Activated CD4-positive, alpha-beta memory T cell treated with anti-CD3 and anti-CD28 coated beads, Interleukin-2, amount 10 ng/mL, durations not matched to agents 7 days and 5 days (primary cell): ENCODE measurements around the gene BRD1. TPM values are rescaled to one million over a fixed set of nuclear protein-coding genes. Genes with fewer than 3 reads are reported as not detected.

Experiments used
- CTCF ChIA-PET: fragments of 350-600 bp; sonication (Branson Sonifier 250); formaldehyde crosslinking; loops from one replicate; lab custom pipeline; 2021; ENCODE audit warnings: antibody characterized with exemption, inconsistent platforms; lab: Charles Lee
- POLR2A ChIA-PET: fragments of 350-600 bp; sonication (Branson Sonifier 250); formaldehyde crosslinking; loops from one replicate; lab custom pipeline; 2021; ENCODE audit warnings: antibody characterized with exemption; lab: Charles Lee
- DNase-seq: peaks from one replicate; pipeline ENCODE4 v3.0.0-alpha.2; 2020
- H3K27ac Mint-ChIP-seq: one replicate; pipeline ENCODE4 v1.8.0; 2021; ENCODE audit warnings: mild to moderate bottlenecking, mixed read lengths
- H3K27me3 Mint-ChIP-seq: one replicate; pipeline ENCODE4 v1.8.0; 2021; ENCODE audit warnings: mixed read lengths
- H3K36me3 Mint-ChIP-seq: one replicate; pipeline ENCODE4 v1.8.0; 2021; ENCODE audit warnings: low read depth, mixed read lengths
- H3K4me1 Mint-ChIP-seq: one replicate; pipeline ENCODE4 v1.8.0; 2021; ENCODE audit warnings: mixed read lengths
- H3K4me3 Mint-ChIP-seq: one replicate; pipeline ENCODE4 v1.8.0; 2021; ENCODE audit warnings: mild to moderate bottlenecking, mixed read lengths
- H3K9me3 Mint-ChIP-seq: one replicate; pipeline ENCODE4 v1.8.0; 2021; ENCODE audit warnings: mixed read lengths
- total RNA-seq, 2 experiments: library from RNA; stranded (reverse); gene quantifications; one replicate each; pipeline ENCODE4 v1.2.3, GENCODE V29; 2021

BRD1 gene
- 10 to 100 TPM; 54.7 to 55.4 TPM for total RNA-seq

GRCh38 chr22:49827853-49828598, at the start of gene BRD1:
Gene BRD1, minus strand, starts transcription at chr22:49827873. Its CDS starts 3,556 bp downstream, at chr22:49824317.
- peak within 1 kb of the TSS; percentile 92 for H3K4me3 Mint-ChIP-seq
- peaks cover 39% of the 10 kb centered on the region for H3K36me3 Mint-ChIP-seq
- H3K4me1 Mint-ChIP-seq, result peaks cover 61% of the 10 kb centered on the region
- POLR2A ChIA-PET, result interaction anchor here (2.2 to 2.7 kb wide), 3 partner anchors 11 to 26 kb away, joined by 13 to 28 read pairs (median 16); partner anchors contain the start of gene ZBED4
- H3K9me3 Mint-ChIP-seq, result no peaks in the 10 kb centered on the region
- DNase-seq, result peak; percentile 68
- peak within 1 kb of the TSS; percentile 99 for H3K27ac Mint-ChIP-seq
- CTCF ChIA-PET, result interaction anchor here (1.0 kb wide), 1 partner anchor 10 kb away, joined by 3 read pairs; no protein-coding TSS in a partner anchor
- no peaks in the 10 kb centered on the region for H3K27me3 Mint-ChIP-seq

DNA sequence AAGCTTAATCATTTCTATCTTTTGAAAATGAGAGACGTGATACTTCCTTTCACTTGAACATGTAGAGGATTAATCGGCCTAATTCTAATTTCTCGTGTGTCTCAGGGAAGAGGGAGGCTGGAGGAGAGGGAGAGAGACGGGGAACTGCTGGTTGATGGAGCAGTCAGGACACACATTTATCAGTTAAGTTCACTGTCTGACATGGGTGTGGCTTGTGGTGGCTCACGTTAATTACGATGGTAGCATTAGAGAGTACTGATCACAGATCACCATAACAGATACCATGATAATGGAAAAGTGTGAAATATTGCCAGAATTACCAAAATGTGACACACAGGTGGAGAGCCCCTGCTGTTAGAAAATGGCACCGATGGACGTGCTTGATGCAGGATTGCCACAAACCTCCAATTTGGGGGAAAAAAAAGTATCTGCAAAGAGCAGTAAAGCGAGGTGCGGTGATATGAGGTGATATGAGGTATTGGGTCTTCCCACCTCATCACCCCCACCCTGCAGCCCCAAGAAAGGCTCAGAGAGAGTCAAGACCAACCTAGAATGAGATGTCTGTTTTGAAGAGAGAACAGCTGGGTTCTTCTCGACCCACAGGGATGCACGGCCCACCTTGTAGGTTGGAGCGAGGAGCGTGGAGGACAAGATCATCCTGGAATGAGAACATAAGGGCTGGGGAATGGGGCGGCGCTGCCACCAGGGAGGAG, 45.7 kb upstream of the BRD1 start:
- no peak for DNase-seq
- peaks cover 16% of the 10 kb centered on the region for H3K9me3 Mint-ChIP-seq
- ChIA-PET CTCF (interaction anchor here (1.1 kb wide), 1 partner anchor 106 kb away, joined by 3 read pairs; no protein-coding TSS in a partner anchor), POLR2A (no interaction called here)
- no peak overlapping the region for H3K4me3 Mint-ChIP-seq
- no peaks in the 10 kb centered on the region for H3K27me3 Mint-ChIP-seq
- peaks cover 60% of the 10 kb centered on the region for H3K36me3 Mint-ChIP-seq
- H3K27ac Mint-ChIP-seq, result no peak overlapping the region
- peaks cover 35% of the 10 kb centered on the region for H3K4me1 Mint-ChIP-seq

DNA sequence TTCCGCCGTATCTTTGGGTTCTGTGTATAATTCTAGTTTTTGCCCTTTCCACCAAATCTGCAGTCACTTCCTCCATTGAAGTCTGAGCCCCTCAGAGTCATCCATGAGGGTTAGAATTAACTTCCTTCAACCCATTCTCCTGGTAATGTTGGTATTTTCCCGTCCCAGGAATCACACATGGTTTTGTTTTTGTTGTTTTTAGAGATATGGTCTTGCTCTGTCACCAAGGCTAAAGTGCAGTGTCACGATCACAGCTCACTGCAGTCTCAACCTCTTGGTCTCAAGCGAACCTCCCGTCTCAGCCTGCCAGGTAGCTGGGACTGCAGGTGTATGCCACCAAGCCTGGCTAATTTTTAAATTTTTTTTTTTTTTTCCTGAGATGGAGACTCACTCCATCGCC, 44.7 kb upstream of the BRD1 start:
- H3K4me1 Mint-ChIP-seq, result peaks cover 43% of the 10 kb centered on the region
- no peak overlapping the region for H3K27ac Mint-ChIP-seq
- ChIA-PET POLR2A (no interaction called here), CTCF (no interaction called here)
- H3K36me3 Mint-ChIP-seq, result peaks cover 63% of the 10 kb centered on the region
- H3K27me3 Mint-ChIP-seq, result no peaks in the 10 kb centered on the region
- peaks cover 16% of the 10 kb centered on the region for H3K9me3 Mint-ChIP-seq
- no peak for DNase-seq
- no peak overlapping the region for H3K4me3 Mint-ChIP-seq

GRCh38 chr22:49871482-49871881, 43.8 kb upstream of the BRD1 start:
- Mint-ChIP-seq H3K4me3 (no peak overlapping the region), H3K36me3 (peaks cover 66% of the 10 kb centered on the region), H3K27me3 (no peaks in the 10 kb centered on the region), H3K9me3 (peaks cover 23% of the 10 kb centered on the region), H3K4me1 (peaks cover 52% of the 10 kb centered on the region), H3K27ac (no peak overlapping the region)
- CTCF ChIA-PET, result interaction anchor here (1.7 kb wide), 1 partner anchor 104 kb away, joined by 4 read pairs; no protein-coding TSS in a partner anchor
- DNase-seq, result no peak
- POLR2A ChIA-PET, result interaction anchor here (1.3 to 2.5 kb wide), 3 partner anchors 9 to 33 kb away, joined by 5 to 10 read pairs (median 8); no protein-coding TSS in a partner anchor

- no peaks in the 10 kb centered on the region for H3K27me3 Mint-ChIP-seq
- peak; percentile 34 for DNase-seq
- H3K4me3 Mint-ChIP-seq, result peak overlapping the region; percentile 9
- ChIA-PET POLR2A (interaction anchor here (0.8 to 2.5 kb wide), 4 partner anchors 11 to 102 kb away, joined by 3 to 10 read pairs (median 6); no protein-coding TSS in a partner anchor), CTCF (interaction anchor here (1.7 kb wide), 2 partner anchors 23 to 103 kb away, joined by 4 read pairs; no protein-coding TSS in a partner anchor)
- H3K36me3 Mint-ChIP-seq, result peaks cover 67% of the 10 kb centered on the region
- H3K27ac Mint-ChIP-seq, result peak overlapping the region; percentile 17
- peaks cover 61% of the 10 kb centered on the region for H3K4me1 Mint-ChIP-seq
- H3K9me3 Mint-ChIP-seq, result peaks cover 34% of the 10 kb centered on the region
Observed at GRCh38 chr22:49869845-49870712, 42.4 kb upstream of the BRD1 start.

GRCh38 chr22:49869086-49869830, 41.6 kb upstream of the BRD1 start:
- peaks cover 34% of the 10 kb centered on the region for H3K9me3 Mint-ChIP-seq
- no peak overlapping the region for H3K4me3 Mint-ChIP-seq

DNA sequence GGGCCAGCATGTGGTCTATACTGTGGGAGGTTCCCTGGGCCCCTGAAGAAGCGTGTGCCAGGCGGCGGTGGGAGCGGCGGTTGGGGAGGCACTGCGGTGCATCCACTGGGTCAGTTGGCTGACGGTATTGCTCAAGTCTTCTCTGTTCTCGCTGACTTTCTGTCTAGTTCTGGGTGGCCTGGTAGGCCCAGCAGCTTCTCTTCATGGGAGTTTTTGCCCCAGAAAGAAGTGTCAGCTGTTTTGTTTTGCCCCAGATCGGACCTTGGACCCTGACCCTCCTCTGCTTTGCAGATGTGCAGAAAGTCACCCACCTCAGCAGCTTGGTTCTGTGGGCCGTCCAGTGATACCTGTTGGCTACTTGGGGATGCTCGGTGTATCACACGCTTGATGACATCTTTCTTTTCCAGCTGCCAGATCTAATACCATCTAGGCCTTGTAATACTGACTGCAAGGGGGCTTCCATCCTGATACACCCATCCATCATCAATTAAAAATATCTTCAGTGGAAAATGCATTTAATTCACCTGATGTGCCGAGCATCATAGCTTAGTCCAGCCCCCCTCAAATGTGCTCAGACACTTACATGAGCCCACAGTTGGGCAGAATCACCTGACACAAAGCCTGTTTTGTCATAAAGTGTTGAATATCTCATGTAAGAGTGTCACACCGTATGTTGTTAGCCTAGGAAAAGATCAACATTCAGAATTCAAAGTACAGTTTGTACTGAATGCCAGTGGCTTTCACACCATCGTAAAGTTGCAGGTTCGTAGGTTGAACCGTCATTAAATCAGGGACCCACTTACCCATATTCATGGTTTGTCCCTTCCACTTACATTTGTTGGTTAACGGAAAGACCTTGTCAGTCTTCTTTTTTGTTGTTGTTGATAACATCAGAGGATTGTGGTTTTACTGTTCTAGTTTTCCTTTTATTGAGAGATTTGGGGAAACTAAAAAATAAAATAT, 39.9 kb upstream of the BRD1 start:
- Mint-ChIP-seq H3K27me3 (no peaks in the 10 kb centered on the region), H3K36me3 (peaks cover 59% of the 10 kb centered on the region), H3K27ac (peak overlapping the region; percentile 77), H3K4me3 (no peak overlapping the region), H3K9me3 (peaks cover 34% of the 10 kb centered on the region), H3K4me1 (peaks cover 70% of the 10 kb centered on the region)
- CTCF ChIA-PET, result interaction anchor here (1.9 kb wide), 1 partner anchor 29 kb away, joined by 6 read pairs; no protein-coding TSS in a partner anchor
- POLR2A ChIA-PET, result interaction anchor here (0.8 to 3.2 kb wide), 11 partner anchors 11 to 100 kb away, joined by 3 to 18 read pairs (median 3); partner anchors contain the start of gene PIM3
- DNase-seq, result no peak

More at GRCh38 chr22:49869086-49869830, 41.6 kb upstream of the BRD1 start:
- H3K36me3 Mint-ChIP-seq, result peaks cover 65% of the 10 kb centered on the region
- peak overlapping the region; percentile 55 for H3K27ac Mint-ChIP-seq
- ChIA-PET POLR2A (interaction anchor here (2.5 to 3.2 kb wide), 2 partner anchors 11 to 14 kb away, joined by 10 to 18 read pairs; no protein-coding TSS in a partner anchor), CTCF (interaction anchor here (1.7 to 1.9 kb wide), 2 partner anchors 24 to 31 kb away, joined by 4 to 6 read pairs; no protein-coding TSS in a partner anchor)
- H3K27me3 Mint-ChIP-seq, result no peaks in the 10 kb centered on the region
- H3K4me1 Mint-ChIP-seq, result peaks cover 62% of the 10 kb centered on the region
- no peak for DNase-seq

- DNase-seq, result no peak
- H3K36me3 Mint-ChIP-seq, result peaks cover 59% of the 10 kb centered on the region
- peaks cover 34% of the 10 kb centered on the region for H3K9me3 Mint-ChIP-seq
- H3K27ac Mint-ChIP-seq, result no peak overlapping the region
- no peak overlapping the region for H3K4me3 Mint-ChIP-seq
- H3K4me1 Mint-ChIP-seq, result peaks cover 74% of the 10 kb centered on the region
- ChIA-PET POLR2A (interaction anchor here (1.3 to 3.2 kb wide), 3 partner anchors 11 to 40 kb away, joined by 3 to 18 read pairs (median 3); no protein-coding TSS in a partner anchor), CTCF (no interaction called here)
- no peaks in the 10 kb centered on the region for H3K27me3 Mint-ChIP-seq
Observed at GRCh38 chr22:49866646-49867045, 39.0 kb upstream of the BRD1 start.

DNA sequence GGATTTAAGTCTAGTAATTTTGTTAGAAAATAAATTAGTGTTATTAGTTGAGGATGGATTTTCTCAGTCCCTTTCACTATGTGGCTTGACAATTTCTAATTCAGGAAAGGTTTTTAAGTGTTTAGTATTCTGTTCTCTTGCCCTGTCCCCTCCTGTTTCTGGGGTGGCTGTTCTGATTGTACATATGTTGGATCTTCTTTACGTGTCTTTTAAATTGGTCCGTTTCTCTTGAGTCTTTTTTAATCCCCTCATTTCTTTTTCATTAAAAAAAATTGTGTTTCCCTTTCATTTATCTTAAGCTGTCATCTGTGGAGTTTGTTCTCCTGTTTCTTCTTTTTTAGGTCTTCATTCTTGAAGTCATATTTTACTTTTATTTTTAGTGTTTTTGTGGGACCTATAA, 38.5 kb upstream of the BRD1 start:
- Mint-ChIP-seq H3K27me3 (no peaks in the 10 kb centered on the region), H3K9me3 (peaks cover 34% of the 10 kb centered on the region), H3K4me1 (peaks cover 76% of the 10 kb centered on the region), H3K27ac (no peak overlapping the region), H3K4me3 (no peak overlapping the region), H3K36me3 (peaks cover 59% of the 10 kb centered on the region)
- POLR2A ChIA-PET, result interaction anchor here (1.3 to 3.2 kb wide), 2 partner anchors 11 to 40 kb away, joined by 3 to 18 read pairs; no protein-coding TSS in a partner anchor
- CTCF ChIA-PET, result no interaction called here
- no peak for DNase-seq

DNA sequence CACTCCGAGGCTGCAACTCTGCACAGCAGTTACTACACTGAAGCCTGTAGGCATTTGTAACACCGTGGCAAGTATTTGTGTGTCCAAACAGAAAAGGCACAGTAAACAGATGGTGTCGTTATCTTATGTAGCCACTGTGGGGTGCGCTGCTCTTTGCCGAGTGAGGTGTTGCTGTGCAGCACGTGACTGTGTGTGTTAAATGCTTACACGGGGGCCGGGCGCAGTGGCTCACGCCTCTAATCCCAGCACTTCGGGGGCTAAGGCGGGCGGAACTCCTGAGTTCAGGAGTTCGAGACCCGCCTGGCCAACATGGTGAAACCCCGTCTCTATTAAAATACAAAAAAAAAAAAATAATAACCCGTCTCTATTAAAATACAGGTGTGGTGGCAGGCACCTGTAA, 37.5 kb upstream of the BRD1 start:
- Mint-ChIP-seq H3K9me3 (peaks cover 31% of the 10 kb centered on the region), H3K4me1 (peaks cover 72% of the 10 kb centered on the region), H3K27ac (no peak overlapping the region), H3K36me3 (peaks cover 54% of the 10 kb centered on the region), H3K27me3 (no peaks in the 10 kb centered on the region), H3K4me3 (no peak overlapping the region)
- ChIA-PET POLR2A (no interaction called here), CTCF (no interaction called here)
- no peak for DNase-seq
